K562 (cell line): ENCODE measurements around the gene CTBS. TPM values are rescaled to one million over a fixed set of nuclear protein-coding genes. Genes with fewer than 3 reads are reported as not detected.
A peak's percentile ranks its signal among the peaks of the same experiment; 100 is the strongest.

ENCODE experiments used
- ATAC-seq: fragments of 200-7000 bp; cut with Tn5 transposase; 3 replicates; pipeline ENCODE4 v1.9.1; 2020; ENCODE audit warnings: moderate library complexity
- BruUV-seq: library from RNA; stranded (reverse); fragments of 400-500 nt; replicated peaks from 2 replicates; lab custom pipeline; 2021; lab: Mats Ljungman, UMichigan
- CTCF ChIA-PET: fragments of 300-600 bp; formaldehyde crosslinking; extraction: SDS; loops from one replicate; lab custom pipeline; 2021; ENCODE audit warnings: low intra/inter-chr PET ratio; lab: Yijun Ruan, JAX
- POLR2A ChIA-PET: fragments of 300-600, 350-650 bp; sonication (Branson Sonifier 250); formaldehyde crosslinking; extraction: SDS; loops from one replicate; lab custom pipeline; 2021; ENCODE audit warnings: antibody characterized with exemption, inconsistent platforms; lab: Yijun Ruan, JAX
- DNase-seq, 4 experiments: peaks; one replicate each; pipeline versions ENCODE4 v3.0.0 to v3.0.0-alpha.2; 2011 to 2018; ENCODE audit warnings: low spot score in 3 of 4, mixed read lengths in 3 of 4; ENCODE audit errors: extremely low read depth in 1 of 4
- FAIRE-seq: peaks from 2 replicates; lab custom pipeline; 2011; peaks lifted over from hg19 to GRCh38; lab: Jason Lieb, UNC
- H2AFZ ChIP-seq: 2 replicates; pipeline ENCODE4 v1.6.0; 2011; ENCODE audit warnings: low read depth, low read length, control low read depth, inconsistent platforms
- H3K27ac ChIP-seq: fragments of 200-600 bp; 3 replicates; pipeline ENCODE4 v1.8.0; 2011; ENCODE audit warnings: low read depth, mild to moderate bottlenecking, control low read depth, inconsistent platforms, low read length, moderate library complexity, mixed read lengths; ENCODE audit errors: extremely low read depth
- H3K27me3 ChIP-seq, 2 experiments: fragments of 300-600 bp in 1 of 2; 2 replicates in 1 of 2; 3 replicates in 1 of 2; pipeline versions ENCODE4 v1.6.0 to v1.8.0; 2011; ENCODE audit warnings: inconsistent platforms in 2 of 2, low read length in 2 of 2, mild to moderate bottlenecking in 1 of 2, mixed read lengths in 1 of 2, moderate library complexity in 1 of 2; ENCODE audit not compliant: control insufficient read depth in 2 of 2, insufficient read depth in 2 of 2
- H3K36me3 ChIP-seq: fragments of 300-600 bp; 3 replicates; pipeline ENCODE4 v1.8.0; 2011; ENCODE audit warnings: mild to moderate bottlenecking, low read length, inconsistent platforms; ENCODE audit not compliant: control insufficient read depth, insufficient read depth
- H3K4me1 ChIP-seq, 2 experiments: fragments of 200-600 bp in 1 of 2; replicated peaks in 1 of 2; 2 replicates in 1 of 2; 3 replicates in 1 of 2; pipeline versions ENCODE4 v1.5.1 to v1.8.0; 2011; ENCODE audit warnings: inconsistent platforms in 2 of 2, low read length in 2 of 2, mild to moderate bottlenecking in 1 of 2, mixed read lengths in 1 of 2, moderate library complexity in 1 of 2; ENCODE audit not compliant: control insufficient read depth in 2 of 2, insufficient read depth in 2 of 2
- H3K4me2 ChIP-seq: 2 replicates; pipeline ENCODE4 v1.6.1; 2011; ENCODE audit warnings: low read length, control low read depth, inconsistent platforms, mixed read lengths; ENCODE audit not compliant: insufficient read depth
- H3K4me3 ChIP-seq: fragments of 200-600 bp; sonication (generic), shearing (Covaris generic); 2 replicates; pipeline ENCODE4 v1.5.1; 2016; ENCODE audit warnings: control low read depth, inconsistent platforms
- H3K79me2 ChIP-seq: fragments of 200-600 bp; 3 replicates; pipeline ENCODE4 v1.8.0; 2011; ENCODE audit warnings: low read length, inconsistent platforms; ENCODE audit not compliant: control insufficient read depth, insufficient read depth
- H3K9ac ChIP-seq, 2 experiments: 2 replicates each; pipeline versions ENCODE4 v1.6.0 to v1.6.1; 2011; ENCODE audit warnings: low read depth in 2 of 2, low read length in 2 of 2, control low read depth in 1 of 2, inconsistent platforms in 1 of 2, mild to moderate bottlenecking in 1 of 2, mixed read lengths in 1 of 2; ENCODE audit not compliant: insufficient read depth in 1 of 2
- H3K9me1 ChIP-seq: one replicate; pipeline ENCODE4 v1.6.0; 2011; ENCODE audit warnings: inconsistent platforms, mild to moderate bottlenecking, low read length, moderate library complexity; ENCODE audit not compliant: control insufficient read depth, insufficient read depth
- H3K9me3 ChIP-seq: replicated peaks from 2 replicates; pipeline ENCODE4 v1.5.1; 2011; ENCODE audit warnings: low read depth, low read length, inconsistent platforms; ENCODE audit not compliant: control insufficient read depth, insufficient read depth
- H4K20me1 ChIP-seq: replicated peaks from 2 replicates; pipeline ENCODE4 v1.6.1; 2011; ENCODE audit warnings: low read length, inconsistent platforms, mixed read lengths; ENCODE audit not compliant: control insufficient read depth, insufficient read depth
- BRD9 ChIP-seq: fragments of 450-650 bp; IDR thresholded peaks from 2 replicates; pipeline ENCODE4 v1.6.1; 2018; ENCODE audit warnings: low read depth; ENCODE audit not compliant: partially characterized antibody
- CBFA2T2 ChIP-seq: fragments of 450-650 bp; conservative IDR thresholded peaks from 2 replicates; pipeline ENCODE4 v1.6.1; 2017; ENCODE audit warnings: mild to moderate bottlenecking
- CBFA2T3 ChIP-seq: fragments of 450-650 bp; IDR thresholded peaks from 2 replicates; pipeline ENCODE4 v1.6.1; 2017
- CBX8 ChIP-seq: fragments of 200-600 bp; sonication (generic); IDR thresholded peaks from 2 replicates; pipeline ENCODE4 v1.6.1; 2012; ENCODE audit warnings: borderline replicate concordance, mixed run types, low read depth, mild to moderate bottlenecking, moderate library complexity, mixed read lengths, low read length, control low read depth, inconsistent platforms; ENCODE audit not compliant: poor library complexity, severe bottlenecking; ENCODE audit errors: extremely low read depth
- RBM14 ChIP-seq: fragments of 200-400 bp; formaldehyde crosslinking; IDR thresholded peaks from 2 replicates; pipeline ENCODE4 v1.6.1; 2018; ENCODE audit warnings: low read depth, mild to moderate bottlenecking, low read length, moderate library complexity, borderline replicate concordance; ENCODE audit not compliant: insufficient read depth
- TAL1 ChIP-seq: fragments of 450-650 bp; IDR thresholded peaks from 2 replicates; pipeline ENCODE4 v1.6.1; 2016; ENCODE audit warnings: mild to moderate bottlenecking
- TCF3 ChIP-seq: sonication (generic); formaldehyde crosslinking; IDR thresholded peaks from 2 replicates; pipeline ENCODE4 v1.4.0; 2020; ENCODE audit warnings: mild to moderate bottlenecking, missing genetic modification reagents
- WGBS: fragments of 100-300 bp; shearing (Covaris generic); methylation state at CpG from one replicate; pipeline ENCODE4 v1.1.6; 2016; ENCODE audit warnings: low coverage, mixed read lengths; ENCODE audit not compliant: insufficient coverage; ENCODE audit errors: missing lambda C conversion rate; 5-methylcytosine and 5-hydroxymethylcytosine counted together
- in situ Hi-C: fragments of 300-500 bp; cut with MboI; formaldehyde crosslinking; loops from 4 replicates; pipeline ENCODE4 v1.15.0; 2018; ENCODE audit warnings: inconsistent platforms, mixed read lengths
- intact Hi-C: fragments of 100-400 bp; cut with micrococcal nuclease; formaldehyde crosslinking; loops from 2 replicates; pipeline ENCODE4 v1.14.2; 2022
- polyA plus RNA-seq, 8 experiments: library from polyadenylated mRNA; depleted of rRNA in 4 of 8; stranded (reverse) in 5 of 8; unstranded in 3 of 8; fragments of >200 nt; fragmentation: Nextera tagmentation in 2 of 8; fragmentation: Illumina TruSeq in 1 of 8; extraction: Ambion mirVana in 2 of 8; extraction: Trizol in 1 of 8; gene quantifications; 2 replicates each; pipeline versions ENCODE4 v1.2.1 to v1.2.3, GENCODE V29; 2011 to 2014; ENCODE audit warnings: inconsistent platforms in 1 of 8, missing spikeins in 1 of 8
- total RNA-seq, 7 experiments: library from RNA; depleted of rRNA in 6 of 7; stranded (reverse); fragments of >200 nt in 6 of 7; fragmentation: Illumina TruSeq in 2 of 7; extraction: Trizol in 2 of 7; gene quantifications; 2 replicates each; pipeline versions ENCODE4 v1.2.1 to v1.2.3, GENCODE V29; 2011 to 2021; ENCODE audit warnings: low replicate concordance in 1 of 7

Gene CTBS
- total and polyA plus RNA-seq, 9 of the 15 experiments (the other 6 are each of a cell fraction or from before 2014, with no cell fraction given): 3.0 to 19.8 (median 9.9) TPM

DNA sequence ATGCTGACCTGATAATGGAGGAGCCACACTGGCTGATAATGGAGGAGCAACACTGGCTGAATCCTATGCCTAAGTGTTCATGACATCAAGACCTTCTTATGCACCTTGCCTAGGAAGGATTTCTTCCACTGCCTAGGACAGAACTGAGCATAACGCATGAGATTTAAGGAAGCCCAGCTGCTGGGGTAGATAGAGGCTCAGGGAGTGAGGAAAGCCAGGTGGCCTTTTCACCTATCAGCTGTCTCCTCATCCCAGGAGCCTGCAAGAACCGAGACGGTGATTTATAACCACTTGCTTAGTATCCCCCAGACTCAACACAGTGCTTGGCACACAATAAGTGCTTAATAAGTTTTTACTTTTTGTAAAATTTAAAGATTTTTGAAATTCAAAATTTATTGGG lies 7.4 kb upstream of the CTBS start:
- ChIA-PET POLR2A (interaction anchor here (2.0 kb wide), 1 partner anchor 8 kb away, joined by 13 read pairs; the partner anchor contains the start of gene CTBS), CTCF (no interaction called here)
- FAIRE-seq (no peak), ATAC-seq (peak; percentile 7; the same call in 2 of the 3 replicates), DNase-seq (peak in 2 of 4 experiments; percentile 22 to 27)
- Histone ChIP-seq H3K4me3 (no peak overlapping the region), H3K4me1 (peaks cover 0 to 21% of the 10 kb centered on the region in 2 experiments; a peak in 3 of 5 replicates), H3K4me2 (no peak overlapping the region), H4K20me1 (no peaks in the 10 kb centered on the region), H3K9me1 (no peaks in the 10 kb centered on the region), H3K79me2 (no peaks in the 10 kb centered on the region), H3K9ac (no peak overlapping the region), H3K27me3 (no peaks in the 10 kb centered on the region), H2AFZ (no peak overlapping the region), H3K9me3 (no peaks in the 10 kb centered on the region), H3K36me3 (no peaks in the 10 kb centered on the region), H3K27ac (no peak overlapping the region)
- WGBS: 16% methylated on average over 3 of the region's 3 CpGs
- BruUV-seq: no TSS peak
- in situ Hi-C loops: no loop called here
- intact Hi-C loops: no loop called here
- TF ChIP-seq BRD9 (no peak), CBFA2T3 (peak; percentile 58), CBFA2T2 (peak; percentile 39; the same call in 1 of the 2 replicates), TAL1 (peak; percentile 9; the same call in 1 of the 2 replicates), TCF3 (CRISPR knock-in tag) (peak; percentile 20; the same call in 1 of the 2 replicates), CBX8 (no peak), RBM14 (no peak)
